ENCODE measurements around the gene DENND1C.

Gene DENND1C

GRCh38 chr19:6423499-6424194 lies 57.9 kb downstream of the DENND1C start:
- Histone ChIP-seq H2AFZ (ENCODE audit: low read length) (no peak overlapping the region), H3K4me1 (ENCODE audit: insufficient read depth, low read length, poor library complexity, severe bottlenecking) (peaks cover 25% of the 10 kb centered on the region), H3K36me3 (ENCODE audit: insufficient read depth, low read length) (peaks cover 29% of the 10 kb centered on the region; the same call in 1 of the 2 replicates), H3K9me2 (replicated peaks; ENCODE audit: low read depth, low read length) (no peaks in the 10 kb centered on the region), H4K20me1 (ENCODE audit: insufficient read depth, low read length, poor library complexity, severe bottlenecking) (peaks cover 55% of the 10 kb centered on the region), H3K9ac (ENCODE audit: low read depth, low read length, poor library complexity, severe bottlenecking) (peak overlapping the region; percentile 94), H3K27me3 (ENCODE audit: insufficient read depth, low read length, poor library complexity, severe bottlenecking) (no peaks in the 10 kb centered on the region), H3K9me3 (ENCODE audit: insufficient read depth, low read depth, low read length) (no peaks in the 10 kb centered on the region), H3K4me3 (ENCODE audit: low read length, poor library complexity, severe bottlenecking) (peak overlapping the region; percentile 87), H3K79me2 (ENCODE audit: insufficient read depth, low read length) (peaks cover 59% of the 10 kb centered on the region), H3K4me2 (ENCODE audit: low read depth, low read length, poor library complexity, severe bottlenecking) (peak overlapping the region; percentile 99), H3F3A (ENCODE audit: low read depth) (no peaks in the 10 kb centered on the region)
- TF ChIP-seq CTCF (conservative IDR thresholded peaks at IDR 0.05; ENCODE audit: low read length), result no peak
- TF ChIP-seq EZH2phosphoT487 (IDR thresholded peaks at IDR 0.05; ENCODE audit: borderline replicate concordance), result no peak

DNA sequence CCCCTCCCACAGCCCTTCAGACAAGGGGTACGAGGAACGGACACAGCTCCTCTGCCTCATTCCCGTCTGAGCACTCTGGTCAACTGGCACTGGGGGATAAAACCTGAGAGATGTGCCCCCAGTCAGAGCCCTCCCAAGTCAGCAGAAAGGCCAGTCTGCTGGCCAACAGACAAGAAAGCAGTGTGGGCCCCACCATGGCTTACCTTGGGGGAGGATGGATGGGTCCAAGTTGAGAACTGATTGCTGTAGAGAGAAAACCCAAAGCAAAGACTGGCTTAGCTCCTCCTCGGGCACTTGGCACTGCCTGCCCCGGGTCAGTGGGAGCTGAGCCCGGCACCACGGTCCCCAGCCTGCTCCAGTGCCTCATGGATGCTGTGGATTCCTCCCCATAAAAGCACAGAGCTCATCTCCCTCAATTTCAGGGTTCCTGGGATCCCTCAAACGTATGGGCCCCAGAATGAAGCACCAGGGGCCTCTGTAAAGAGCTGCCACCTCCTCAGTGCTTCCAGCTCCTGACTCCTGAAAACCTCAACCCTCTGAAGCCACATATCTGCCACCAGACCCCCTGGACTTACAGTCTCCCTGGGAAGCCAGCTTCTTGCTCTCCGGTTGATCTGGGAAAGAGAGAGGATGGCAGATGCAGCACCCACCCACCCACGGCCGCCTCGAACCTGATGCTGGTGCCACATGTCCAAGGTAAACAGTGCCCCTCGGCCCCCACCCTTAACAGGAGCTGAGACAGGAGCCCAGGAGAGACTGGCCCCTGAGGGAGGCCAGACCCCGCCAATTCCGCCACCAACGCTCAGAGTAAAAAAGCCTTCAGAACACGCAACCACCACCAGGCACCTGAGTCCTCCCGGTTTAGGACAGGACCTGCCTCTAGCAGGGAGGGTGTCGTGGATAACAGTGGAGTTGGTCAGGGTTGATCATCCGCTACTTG lies 60.2 kb downstream of the DENND1C start:
- H3K9me2 ChIP-seq (replicated peaks; ENCODE audit: low read depth, low read length), result no peaks in the 10 kb centered on the region
- H3K4me1 ChIP-seq (ENCODE audit: insufficient read depth, low read length, poor library complexity, severe bottlenecking), result peaks cover 25% of the 10 kb centered on the region
- no peaks in the 10 kb centered on the region for H3K9me3 ChIP-seq (ENCODE audit: insufficient read depth, low read depth, low read length)
- H3F3A ChIP-seq (ENCODE audit: low read depth), result no peaks in the 10 kb centered on the region
- peak overlapping the region; percentile 94 for H3K9ac ChIP-seq (ENCODE audit: low read depth, low read length, poor library complexity, severe bottlenecking)
- peak overlapping the region; percentile 87 for H3K4me3 ChIP-seq (ENCODE audit: low read length, poor library complexity, severe bottlenecking)
- H3K4me2 ChIP-seq (ENCODE audit: low read depth, low read length, poor library complexity, severe bottlenecking), result peak overlapping the region; percentile 99
- H3K79me2 ChIP-seq (ENCODE audit: insufficient read depth, low read length), result peaks cover 74% of the 10 kb centered on the region
- H4K20me1 ChIP-seq (ENCODE audit: insufficient read depth, low read length, poor library complexity, severe bottlenecking), result peaks cover 76% of the 10 kb centered on the region
- H2AFZ ChIP-seq (ENCODE audit: low read length), result no peak overlapping the region
- TF ChIP-seq CTCF (conservative IDR thresholded peaks at IDR 0.05; ENCODE audit: low read length) (no peak), EZH2phosphoT487 (IDR thresholded peaks at IDR 0.05; ENCODE audit: borderline replicate concordance) (no peak)
- peaks cover 52% of the 10 kb centered on the region for H3K36me3 ChIP-seq (ENCODE audit: insufficient read depth, low read length)
- no peaks in the 10 kb centered on the region for H3K27me3 ChIP-seq (ENCODE audit: insufficient read depth, low read length, poor library complexity, severe bottlenecking)

DNA sequence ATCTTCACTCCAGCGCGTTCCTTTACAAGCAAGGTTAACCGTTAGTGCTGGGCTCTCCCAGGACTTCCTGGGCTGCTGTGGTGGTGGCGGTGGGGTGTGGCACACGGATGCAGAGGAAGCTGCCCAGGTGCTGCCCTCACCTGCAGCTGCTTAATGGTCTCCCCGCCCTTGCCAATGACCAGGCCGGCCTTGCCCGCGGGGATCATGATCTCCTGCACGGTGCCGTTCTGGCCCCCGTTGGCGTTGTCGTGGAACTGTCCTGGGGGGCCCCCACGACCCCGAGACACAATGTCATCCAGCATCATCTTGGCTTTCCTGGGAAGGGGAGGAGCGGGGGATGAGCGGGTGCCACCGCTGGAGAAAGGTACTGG lies 63.0 kb downstream of the DENND1C start:
- H4K20me1 ChIP-seq (ENCODE audit: insufficient read depth, low read length, poor library complexity, severe bottlenecking), result peaks cover 81% of the 10 kb centered on the region
- peaks cover 77% of the 10 kb centered on the region for H3K36me3 ChIP-seq (ENCODE audit: insufficient read depth, low read length)
- no peaks in the 10 kb centered on the region for H3F3A ChIP-seq (ENCODE audit: low read depth)
- peaks cover 63% of the 10 kb centered on the region for H3K79me2 ChIP-seq (ENCODE audit: insufficient read depth, low read length)
- H3K27me3 ChIP-seq (ENCODE audit: insufficient read depth, low read length, poor library complexity, severe bottlenecking), result no peaks in the 10 kb centered on the region
- no peak overlapping the region for H3K9ac ChIP-seq (ENCODE audit: low read depth, low read length, poor library complexity, severe bottlenecking)
- no peak overlapping the region for H2AFZ ChIP-seq (ENCODE audit: low read length)
- H3K4me2 ChIP-seq (ENCODE audit: low read depth, low read length, poor library complexity, severe bottlenecking), result no peak overlapping the region
- peaks cover 18% of the 10 kb centered on the region for H3K4me1 ChIP-seq (ENCODE audit: insufficient read depth, low read length, poor library complexity, severe bottlenecking)
- no peak for TF ChIP-seq CTCF (conservative IDR thresholded peaks at IDR 0.05; ENCODE audit: low read length)
- no peak for TF ChIP-seq EZH2phosphoT487 (IDR thresholded peaks at IDR 0.05; ENCODE audit: borderline replicate concordance)
- no peaks in the 10 kb centered on the region for H3K9me2 ChIP-seq (replicated peaks; ENCODE audit: low read depth, low read length)
- H3K4me3 ChIP-seq (ENCODE audit: low read length, poor library complexity, severe bottlenecking), result no peak overlapping the region
- no peaks in the 10 kb centered on the region for H3K9me3 ChIP-seq (ENCODE audit: insufficient read depth, low read depth, low read length)

Measured in Loucy (cell line).